Left lung (tissue), 10 donors: ENCODE data around the gene TACC3. TPM values are rescaled to one million over a fixed set of nuclear protein-coding genes. Genes with fewer than 3 reads are reported as not detected.

ENCODE experiments used
- ATAC-seq: fragments of 200-7000 bp; cut with Tn5 transposase; one replicate; pipeline ENCODE4 v1.9.1; 2020; ENCODE audit warnings: moderate library complexity
- DNase-seq, 4 donors: peaks; one replicate each; pipeline ENCODE4 v3.0.0-alpha.2; 2013 to 2020
- H3K27ac ChIP-seq, 2 donors: fragments of 200-600 bp; sonication (generic) in 1 of 2; one replicate each; pipeline versions ENCODE4 v1.5.0 to v1.8.0; 2020 to 2021
- H3K27me3 ChIP-seq, 2 donors: fragments of 200-600 bp; sonication (generic) in 1 of 2; one replicate each; pipeline versions ENCODE4 v1.5.0 to v1.8.0; 2020 to 2021
- H3K36me3 ChIP-seq, 2 donors: fragments of 200-600 bp; sonication (generic) in 1 of 2; one replicate each; pipeline versions ENCODE4 v1.5.0 to v1.8.0; 2020 to 2021
- H3K4me1 ChIP-seq, 2 donors: fragments of 200-600 bp; one replicate each; pipeline ENCODE4 v1.8.0; 2021
- H3K4me3 ChIP-seq, 2 donors: fragments of 200-600 bp; sonication (generic) in 1 of 2; one replicate each; pipeline versions ENCODE4 v1.5.0 to v1.8.0; 2020 to 2021; ENCODE audit warnings: mild to moderate bottlenecking in 1 of 2
- H3K9me3 ChIP-seq, 2 donors: fragments of 200-600 bp; sonication (generic) in 1 of 2; one replicate each; pipeline versions ENCODE4 v1.5.0 to v1.8.0; 2020 to 2021
- intact Hi-C, 2 donors: fragments of 100-400 bp; cut with DNase I; formaldehyde crosslinking; loops; one replicate each; pipeline versions ENCODE4 v1.11.2 to v1.14.2; 2022
- polyA plus RNA-seq, 6 donors: library from polyadenylated mRNA; unstranded; fragments of 120-200 nt; gene quantifications; one replicate each; pipeline ENCODE4 v1.2.1, GENCODE V29; 2013; ENCODE audit not compliant: insufficient read length in 6 of 6
- total RNA-seq, 2 donors: library from RNA; stranded (reverse); fragmentation: NEBNext Ultra II Directional; extraction: Animal tissue kit (Norgen Biotek cat#: 25700); gene quantifications; one replicate each; pipeline ENCODE4 v1.2.1, GENCODE V29; 2021
- TF ChIP-seq, protein P1 (sequence below), 2 donors: fragments of 200-600 bp; sonication (generic) in 1 of 2; IDR thresholded peaks; one replicate each; pipeline versions ENCODE4 v1.5.0 to v1.8.0; 2021; ENCODE audit warnings: antibody characterized with exemption in 2 of 2
- donor health status: DM: no; HTN: yes; CAD: no.
- donor health status: DM: no; HTN: no; CAD: no.

TACC3 gene
- total and polyA plus RNA-seq, 8 donors: 20.3 to 76.2 (median 44.7) TPM

DNA sequence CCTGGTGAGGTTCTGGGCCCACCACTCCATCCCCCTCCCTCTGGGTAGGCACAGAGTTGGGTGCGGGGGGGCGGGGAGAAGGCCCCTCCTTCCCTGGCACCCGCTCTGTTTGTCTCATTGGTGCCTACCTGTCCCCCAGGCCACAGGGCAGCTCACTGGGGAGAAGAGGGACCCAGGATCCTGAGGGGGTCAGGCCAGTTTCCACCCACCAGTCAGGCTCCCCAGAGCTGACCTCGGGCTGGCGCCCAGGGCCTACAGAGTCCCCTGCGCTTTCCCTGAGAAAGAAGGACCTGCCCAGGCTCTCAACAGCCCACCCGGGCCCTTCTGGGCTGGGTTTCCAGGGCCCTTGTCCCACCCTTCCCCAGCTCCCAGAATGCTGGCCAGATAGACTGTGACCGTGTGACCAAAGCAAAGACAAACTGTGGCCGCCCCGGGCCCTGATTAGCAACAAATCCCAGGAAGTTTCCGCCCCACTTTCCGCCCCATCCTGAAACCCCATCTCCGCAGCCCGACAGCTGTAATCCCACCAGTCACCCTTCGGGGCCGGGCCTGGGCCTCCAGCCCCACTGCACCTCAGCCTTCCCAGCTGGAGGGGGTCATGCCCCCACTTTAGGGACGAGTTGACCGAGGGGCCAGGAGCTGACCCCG is 38.0 kb downstream of the TACC3 start:
- DNase-seq: no peak
- no peak for ATAC-seq
- intact Hi-C loops: no loop called here
- no peaks in the 10 kb centered on the region for H3K36me3 ChIP-seq
- peaks cover 0 to 23% of the 10 kb centered on the region in 2 donors for H3K27me3 ChIP-seq
- H3K4me1 ChIP-seq: peaks cover 6 to 16% of the 10 kb centered on the region in 2 donors
- no peak overlapping the region for H3K27ac ChIP-seq
- no peak overlapping the region for H3K4me3 ChIP-seq
- TF ChIP-seq, protein P1, sequence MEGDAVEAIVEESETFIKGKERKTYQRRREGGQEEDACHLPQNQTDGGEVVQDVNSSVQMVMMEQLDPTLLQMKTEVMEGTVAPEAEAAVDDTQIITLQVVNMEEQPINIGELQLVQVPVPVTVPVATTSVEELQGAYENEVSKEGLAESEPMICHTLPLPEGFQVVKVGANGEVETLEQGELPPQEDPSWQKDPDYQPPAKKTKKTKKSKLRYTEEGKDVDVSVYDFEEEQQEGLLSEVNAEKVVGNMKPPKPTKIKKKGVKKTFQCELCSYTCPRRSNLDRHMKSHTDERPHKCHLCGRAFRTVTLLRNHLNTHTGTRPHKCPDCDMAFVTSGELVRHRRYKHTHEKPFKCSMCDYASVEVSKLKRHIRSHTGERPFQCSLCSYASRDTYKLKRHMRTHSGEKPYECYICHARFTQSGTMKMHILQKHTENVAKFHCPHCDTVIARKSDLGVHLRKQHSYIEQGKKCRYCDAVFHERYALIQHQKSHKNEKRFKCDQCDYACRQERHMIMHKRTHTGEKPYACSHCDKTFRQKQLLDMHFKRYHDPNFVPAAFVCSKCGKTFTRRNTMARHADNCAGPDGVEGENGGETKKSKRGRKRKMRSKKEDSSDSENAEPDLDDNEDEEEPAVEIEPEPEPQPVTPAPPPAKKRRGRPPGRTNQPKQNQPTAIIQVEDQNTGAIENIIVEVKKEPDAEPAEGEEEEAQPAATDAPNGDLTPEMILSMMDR (IDR thresholded peaks at IDR 0.05): no peak
- no peaks in the 10 kb centered on the region for H3K9me3 ChIP-seq

DNA sequence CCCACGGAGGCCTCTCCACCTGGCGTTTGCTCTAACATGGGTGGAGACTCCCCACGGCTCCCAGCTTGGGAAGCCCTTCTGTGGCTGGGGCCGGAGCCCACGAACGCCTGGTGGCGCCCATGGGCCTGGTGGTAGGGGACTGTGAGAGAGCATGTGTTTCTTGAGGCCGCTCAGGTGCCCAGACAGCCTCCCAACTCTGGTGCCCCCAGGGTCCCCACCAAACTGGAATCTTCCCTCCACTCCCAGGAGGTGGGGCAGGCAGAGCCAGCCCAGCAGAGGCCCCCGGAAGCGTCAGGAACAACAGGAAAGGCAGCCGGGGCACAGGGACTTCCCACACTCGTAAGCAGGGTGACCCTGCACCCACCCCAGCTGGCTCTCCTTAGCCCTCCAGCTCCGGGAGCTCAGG is 38.5 kb downstream of the TACC3 start:
- intact Hi-C loops: no loop called here
- H3K27ac ChIP-seq: no peak overlapping the region

DNA sequence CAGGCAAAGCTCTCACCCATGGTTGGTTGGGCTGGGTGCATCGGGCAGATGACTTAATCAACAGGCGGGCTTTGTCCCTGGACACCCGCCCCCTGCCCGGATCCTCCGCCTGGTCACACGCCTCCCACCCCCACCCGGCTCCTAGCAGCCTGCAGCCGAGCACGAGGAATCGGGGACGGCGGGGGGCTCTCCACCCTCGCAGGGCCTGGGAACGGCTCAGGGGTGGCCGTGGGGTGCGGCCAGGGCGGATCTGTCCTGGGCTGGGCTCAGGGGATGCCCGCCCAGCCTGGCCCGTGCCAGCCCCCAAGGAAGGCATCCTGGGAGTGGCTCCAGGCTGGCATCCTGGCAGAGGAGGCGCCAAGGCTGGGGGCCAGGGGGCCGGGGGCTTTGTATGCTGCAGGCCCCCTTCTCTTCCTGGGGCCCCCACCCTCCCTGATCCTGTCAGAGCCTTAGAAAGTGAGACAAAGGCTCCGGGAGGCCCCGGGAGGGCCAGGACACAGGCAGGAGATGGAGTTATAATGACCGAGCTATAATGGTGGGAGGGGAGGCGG is 39.3 kb downstream of the TACC3 start:
- no peak for ATAC-seq
- intact Hi-C loops: no loop called here

More for the DNA sequence above, 38.5 kb downstream of the TACC3 start:
- TF ChIP-seq, protein P1 (IDR thresholded peaks at IDR 0.05): no peak
- Histone ChIP-seq H3K9me3 (no peaks in the 10 kb centered on the region), H3K4me1 (peaks cover 6 to 17% of the 10 kb centered on the region in 2 donors), H3K27me3 (peaks cover 0 to 28% of the 10 kb centered on the region in 2 donors), H3K4me3 (no peak overlapping the region), H3K36me3 (no peaks in the 10 kb centered on the region)
- DNase-seq (no peak), ATAC-seq (no peak)

DNA sequence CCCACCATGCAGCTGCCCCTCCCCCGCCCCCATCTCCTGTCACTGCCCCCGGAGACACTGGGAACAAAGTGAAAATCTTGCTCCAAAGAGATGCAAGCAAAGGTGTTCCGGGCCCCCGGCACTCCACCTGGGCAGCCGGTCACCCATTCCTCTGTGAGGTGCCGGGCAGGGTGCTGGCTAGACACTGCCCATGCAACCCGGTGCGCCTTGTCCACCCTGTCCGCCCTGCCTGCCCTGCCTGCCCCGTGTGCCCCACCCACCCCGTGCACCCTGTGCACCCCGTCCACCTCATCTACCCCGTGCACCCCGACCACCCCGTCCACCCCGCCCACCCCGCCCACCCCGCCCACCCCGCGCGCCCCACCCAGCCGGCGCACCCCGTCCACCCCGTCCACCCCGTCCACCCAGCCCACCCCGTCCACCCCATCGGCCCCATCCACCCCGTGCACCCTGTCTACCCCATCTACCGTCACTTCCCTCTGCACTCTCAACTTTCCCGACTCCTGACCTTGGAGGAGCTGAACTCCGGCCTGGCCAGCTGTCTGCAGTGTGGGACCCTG is 39.9 kb downstream of the TACC3 start:
- ATAC-seq (no peak), DNase-seq (no peak)
- Histone ChIP-seq H3K9me3 (no peaks in the 10 kb centered on the region), H3K4me3 (no peak overlapping the region), H3K27me3 (peaks cover 0 to 42% of the 10 kb centered on the region in 2 donors), H3K27ac (no peak overlapping the region), H3K36me3 (no peaks in the 10 kb centered on the region), H3K4me1 (peaks cover 6 to 19% of the 10 kb centered on the region in 2 donors)
- intact Hi-C loops: no loop called here
- TF ChIP-seq, protein P1 (IDR thresholded peaks at IDR 0.05): no peak

More for the DNA sequence above, 39.3 kb downstream of the TACC3 start:
- H3K36me3 ChIP-seq: no peaks in the 10 kb centered on the region
- no peak overlapping the region for H3K4me3 ChIP-seq
- TF ChIP-seq, protein P1 (IDR thresholded peaks at IDR 0.05): no peak
- H3K27me3 ChIP-seq: peaks cover 0 to 36% of the 10 kb centered on the region in 2 donors
- peaks cover 6 to 17% of the 10 kb centered on the region in 2 donors for H3K4me1 ChIP-seq
- no peaks in the 10 kb centered on the region for H3K9me3 ChIP-seq
- no peak for DNase-seq
- H3K27ac ChIP-seq: no peak overlapping the region

DNA sequence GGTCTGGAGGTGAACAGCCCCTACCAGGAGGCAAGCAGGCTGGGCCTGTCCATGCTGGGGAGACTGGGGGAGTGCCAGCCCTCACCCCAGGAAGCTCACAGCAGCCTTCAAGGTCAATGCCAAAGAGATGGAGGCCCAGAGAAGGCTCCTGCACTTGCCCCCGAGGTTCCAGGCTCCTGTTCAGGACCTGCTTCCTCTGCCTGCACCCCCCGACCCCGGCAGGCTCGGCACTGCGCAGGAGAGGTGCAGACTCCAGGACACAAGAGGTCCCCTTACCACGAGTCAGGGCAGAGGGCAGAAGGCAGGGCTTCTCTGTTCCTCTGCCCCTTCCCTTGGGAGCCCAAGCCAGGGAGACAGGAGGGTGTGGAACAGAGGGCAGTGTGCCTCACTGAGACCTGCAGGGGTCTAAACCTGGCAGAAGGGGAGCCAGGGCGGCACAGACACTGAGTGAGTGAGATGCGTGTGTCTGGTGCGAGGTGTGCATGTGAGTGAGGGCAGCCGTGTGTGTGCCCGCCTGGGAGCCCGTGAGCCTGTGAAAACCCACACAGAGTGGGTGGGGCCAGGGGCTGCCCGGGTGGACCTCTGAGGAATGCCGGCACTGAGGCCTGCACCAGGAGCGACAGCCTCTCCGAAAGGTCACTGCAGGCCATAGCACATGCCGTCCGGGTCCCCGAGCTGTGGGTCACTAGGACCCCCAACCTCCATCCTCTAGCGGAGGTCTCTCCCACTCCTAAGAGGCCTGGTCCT is 41.1 kb downstream of the TACC3 start:
- ATAC-seq (no peak), DNase-seq (no peak)
- Histone ChIP-seq H3K36me3 (no peaks in the 10 kb centered on the region), H3K27ac (no peak overlapping the region), H3K4me3 (no peak overlapping the region), H3K27me3 (peaks cover 0 to 54% of the 10 kb centered on the region in 2 donors), H3K9me3 (no peaks in the 10 kb centered on the region), H3K4me1 (peaks cover 11 to 28% of the 10 kb centered on the region in 2 donors)
- TF ChIP-seq, protein P1 (IDR thresholded peaks at IDR 0.05): no peak
- intact Hi-C loops: no loop called here
